ENCODE measurements around the gene PDILT. TPM values are rescaled to one million over a fixed set of nuclear protein-coding genes. Genes with fewer than 3 reads are reported as not detected.
"Not testable (repeated sequence)": the region's sequence is repeated elsewhere in the genome, so short reads cannot be mapped to it uniquely, and the experiment has no call there.

PDILT gene
- total and polyA plus RNA-seq, 2 experiments from 2014 or later = not detected

DNA sequence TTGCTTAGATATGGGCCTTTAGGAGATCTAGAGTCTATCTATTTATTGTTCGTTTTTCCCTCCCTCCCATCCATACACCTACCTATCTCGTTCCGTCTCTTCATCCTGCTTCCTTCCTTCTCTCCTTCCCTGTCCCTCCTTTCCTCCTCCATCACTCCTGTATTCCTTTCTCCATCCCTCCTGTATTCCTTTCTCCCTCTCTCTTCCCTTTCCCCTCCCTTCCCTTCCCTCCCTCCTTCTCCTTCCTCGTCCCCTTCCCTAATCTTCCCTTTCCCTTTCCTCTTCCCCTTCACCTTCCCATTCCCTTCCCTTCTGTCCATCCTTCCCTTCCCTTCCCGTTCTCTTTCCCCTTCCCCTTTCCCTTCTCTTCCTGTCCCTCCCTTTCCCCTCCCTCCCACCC lies 87.8 kb downstream of the PDILT start:
- Histone ChIP-seq H3K9me3 (ENCODE audit: low read depth) (no peaks in the 10 kb centered on the region), H3K36me3 (no peaks in the 10 kb centered on the region), H3K27ac (no peak overlapping the region), H3K4me3 (no peak overlapping the region), H3K4me1 (ENCODE audit: low read depth) (no peaks in the 10 kb centered on the region), H3K27me3 (peaks cover 7% of the 10 kb centered on the region)
- DNase-seq (ENCODE audit: low read depth in 1 of 2, low spot score in 1 of 2) = no peak
- TF ChIP-seq, protein P1, sequence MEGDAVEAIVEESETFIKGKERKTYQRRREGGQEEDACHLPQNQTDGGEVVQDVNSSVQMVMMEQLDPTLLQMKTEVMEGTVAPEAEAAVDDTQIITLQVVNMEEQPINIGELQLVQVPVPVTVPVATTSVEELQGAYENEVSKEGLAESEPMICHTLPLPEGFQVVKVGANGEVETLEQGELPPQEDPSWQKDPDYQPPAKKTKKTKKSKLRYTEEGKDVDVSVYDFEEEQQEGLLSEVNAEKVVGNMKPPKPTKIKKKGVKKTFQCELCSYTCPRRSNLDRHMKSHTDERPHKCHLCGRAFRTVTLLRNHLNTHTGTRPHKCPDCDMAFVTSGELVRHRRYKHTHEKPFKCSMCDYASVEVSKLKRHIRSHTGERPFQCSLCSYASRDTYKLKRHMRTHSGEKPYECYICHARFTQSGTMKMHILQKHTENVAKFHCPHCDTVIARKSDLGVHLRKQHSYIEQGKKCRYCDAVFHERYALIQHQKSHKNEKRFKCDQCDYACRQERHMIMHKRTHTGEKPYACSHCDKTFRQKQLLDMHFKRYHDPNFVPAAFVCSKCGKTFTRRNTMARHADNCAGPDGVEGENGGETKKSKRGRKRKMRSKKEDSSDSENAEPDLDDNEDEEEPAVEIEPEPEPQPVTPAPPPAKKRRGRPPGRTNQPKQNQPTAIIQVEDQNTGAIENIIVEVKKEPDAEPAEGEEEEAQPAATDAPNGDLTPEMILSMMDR (IDR thresholded peaks at IDR 0.05; ENCODE audit: low read depth, low read length) = no peak

DNA sequence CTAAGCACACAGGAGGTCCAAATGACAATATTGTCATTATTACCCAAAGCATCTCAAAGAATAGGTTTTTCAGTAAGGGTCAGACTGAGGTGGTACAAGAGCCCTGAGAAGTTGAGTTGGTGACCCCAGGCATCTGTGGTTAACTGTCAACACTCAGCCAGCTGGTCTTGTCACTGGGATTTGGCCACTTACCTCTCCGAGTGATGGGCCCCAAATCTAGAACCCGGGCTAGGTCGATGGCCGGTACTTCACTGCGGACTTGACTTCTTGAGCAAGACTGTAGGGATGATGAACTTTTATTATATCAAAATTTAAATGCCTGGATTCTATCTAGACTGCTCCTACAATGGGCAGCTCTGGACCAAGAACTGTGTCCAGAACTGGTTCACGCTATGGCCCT lies 88.8 kb downstream of the PDILT start:
- no peak overlapping the region for H3K27ac ChIP-seq
- H3K9me3 ChIP-seq (ENCODE audit: low read depth) = no peaks in the 10 kb centered on the region
- no peaks in the 10 kb centered on the region for H3K4me1 ChIP-seq (ENCODE audit: low read depth)
- TF ChIP-seq, protein P1 (IDR thresholded peaks at IDR 0.05; ENCODE audit: low read depth, low read length) = no peak
- DNase-seq (ENCODE audit: low read depth in 1 of 2, low spot score in 1 of 2) = no peak
- H3K27me3 ChIP-seq = peaks cover 7% of the 10 kb centered on the region
- no peak overlapping the region for H3K4me3 ChIP-seq
- no peaks in the 10 kb centered on the region for H3K36me3 ChIP-seq

DNA sequence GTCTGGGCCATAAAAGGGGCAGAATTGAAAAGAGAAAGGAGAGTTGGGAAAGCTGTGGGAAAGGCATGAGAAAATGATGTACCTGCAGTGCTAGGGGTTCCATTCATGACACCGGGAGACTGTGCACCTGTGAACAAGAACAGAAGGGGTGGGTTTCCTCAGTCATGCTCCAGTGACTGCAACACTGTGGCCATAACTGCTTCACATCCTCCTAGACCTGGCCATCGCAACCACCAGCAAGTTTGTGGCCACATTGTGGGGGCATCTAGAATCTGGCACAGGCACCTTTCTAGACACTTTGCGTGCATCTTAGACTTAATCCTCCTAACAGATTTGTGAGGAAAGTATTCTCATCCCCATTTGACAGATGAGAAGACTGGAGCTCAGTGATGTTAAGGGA lies 90.0 kb downstream of the PDILT start:
- peaks cover 7% of the 10 kb centered on the region for H3K27me3 ChIP-seq
- H3K27ac ChIP-seq = no peak overlapping the region
- H3K4me3 ChIP-seq = no peak overlapping the region
- TF ChIP-seq, protein P1 (IDR thresholded peaks at IDR 0.05; ENCODE audit: low read depth, low read length) = no peak
- H3K4me1 ChIP-seq (ENCODE audit: low read depth) = no peaks in the 10 kb centered on the region
- no peaks in the 10 kb centered on the region for H3K9me3 ChIP-seq (ENCODE audit: low read depth)
- H3K36me3 ChIP-seq = no peaks in the 10 kb centered on the region
- DNase-seq (ENCODE audit: low read depth in 1 of 2, low spot score in 1 of 2) = no peak

DNA sequence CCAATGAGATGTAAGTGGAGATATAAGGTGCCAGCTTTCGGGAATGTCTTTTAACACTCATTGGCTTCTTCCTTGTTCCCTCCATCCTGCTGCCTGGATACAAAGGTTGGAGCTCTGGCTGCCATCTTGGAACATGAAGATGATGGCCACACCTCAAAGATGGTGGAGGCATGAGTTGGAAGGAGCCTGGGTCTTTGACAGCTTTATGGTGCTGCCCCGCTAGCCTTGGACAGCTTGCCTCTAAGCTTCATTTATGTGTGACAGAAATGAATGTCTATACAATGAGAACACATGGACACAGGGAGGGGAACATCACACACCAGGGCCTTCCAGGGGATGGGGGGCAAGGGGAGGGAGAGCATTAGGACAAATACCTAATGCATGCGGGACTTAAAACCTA lies 90.8 kb downstream of the PDILT start:
- Histone ChIP-seq H3K9me3 (ENCODE audit: low read depth) (no peaks in the 10 kb centered on the region), H3K27me3 (peaks cover 7% of the 10 kb centered on the region), H3K36me3 (no peaks in the 10 kb centered on the region), H3K4me1 (ENCODE audit: low read depth) (no peaks in the 10 kb centered on the region), H3K4me3 (no peak overlapping the region), H3K27ac (no peak overlapping the region)
- no peak for DNase-seq (ENCODE audit: low read depth in 1 of 2, low spot score in 1 of 2)
- TF ChIP-seq, protein P1 (IDR thresholded peaks at IDR 0.05; ENCODE audit: low read depth, low read length) = no peak

DNA sequence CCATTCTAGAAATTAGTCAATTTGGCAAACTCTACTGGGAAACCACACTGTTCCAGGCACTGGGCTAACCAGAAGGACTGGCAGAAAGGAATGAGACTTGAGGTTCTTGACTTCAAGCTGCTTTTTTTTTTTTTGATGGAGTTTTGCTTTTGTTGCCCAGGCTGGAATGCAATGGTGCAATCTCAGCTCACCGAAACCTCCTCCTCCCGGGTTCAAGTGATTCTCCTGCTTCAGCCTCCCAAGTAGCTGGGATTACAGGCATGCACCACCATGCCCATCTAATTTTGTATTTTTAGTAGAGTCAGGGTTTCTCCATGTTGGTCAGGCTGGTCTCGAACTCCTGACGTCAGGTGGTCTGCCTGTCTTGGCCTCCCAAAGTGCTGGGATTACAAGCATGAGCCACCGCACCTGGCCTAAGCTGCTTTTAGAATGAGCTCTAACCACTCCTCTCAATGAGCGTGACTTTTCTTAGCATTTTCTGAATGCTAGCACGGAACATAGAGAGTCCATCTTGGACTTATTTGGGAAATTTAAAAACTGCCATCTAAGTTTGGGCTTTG lies 91.9 kb downstream of the PDILT start:
- not testable (repeated sequence) for H3K27ac ChIP-seq; H3K36me3 ChIP-seq; H3K4me3 ChIP-seq; H3K4me1 ChIP-seq (ENCODE audit: low read depth); DNase-seq (ENCODE audit: low read depth in 1 of 2, low spot score in 1 of 2); H3K27me3 ChIP-seq; H3K9me3 ChIP-seq (ENCODE audit: low read depth)

DNA sequence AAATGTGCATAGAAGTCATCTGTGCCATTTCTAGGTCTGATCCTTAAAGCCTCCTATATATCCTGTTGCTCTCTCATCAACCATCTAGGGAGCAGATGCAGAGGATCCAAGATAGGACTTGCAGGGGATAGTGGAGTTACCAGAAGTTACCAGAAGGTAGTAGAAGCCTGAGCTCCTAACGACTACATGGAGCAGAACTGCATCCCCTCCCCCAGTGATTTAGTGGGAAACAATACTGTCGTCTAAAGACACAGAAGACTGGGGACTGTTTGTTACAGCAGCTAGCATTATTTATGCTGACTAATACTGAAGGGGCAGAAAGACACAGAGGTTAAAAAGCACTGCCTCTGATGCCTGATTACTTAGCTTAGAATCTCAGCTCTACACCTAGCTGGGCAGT lies 93.0 kb downstream of the PDILT start:
- Histone ChIP-seq H3K4me3 (no peak overlapping the region), H3K4me1 (ENCODE audit: low read depth) (no peaks in the 10 kb centered on the region), H3K27me3 (peaks cover 5% of the 10 kb centered on the region), H3K9me3 (ENCODE audit: low read depth) (no peaks in the 10 kb centered on the region), H3K27ac (no peak overlapping the region), H3K36me3 (no peaks in the 10 kb centered on the region)
- DNase-seq (ENCODE audit: low read depth in 1 of 2, low spot score in 1 of 2) = no peak
- TF ChIP-seq, protein P1 (IDR thresholded peaks at IDR 0.05; ENCODE audit: low read depth, low read length) = no peak
